SK-N-MC (cell line): ENCODE data around the gene CRKL.
"Not testable (repeated sequence)": the region's sequence is repeated elsewhere in the genome, so short reads cannot be mapped to it uniquely, and the experiment has no call there.

ENCODE experiments used
- EZH2 ChIP-seq: fragments of 200-600 bp; sonication (generic); IDR thresholded peaks from one replicate; pipeline ENCODE4 v1.6.1; 2017; ENCODE audit warnings: antibody characterized with exemption
- POLR2AphosphoS5 ChIP-seq: IDR thresholded peaks from 2 replicates; pipeline ENCODE4 v1.6.1; 2012; ENCODE audit warnings: mild to moderate bottlenecking, low read depth, low read length, borderline replicate concordance

DNA sequence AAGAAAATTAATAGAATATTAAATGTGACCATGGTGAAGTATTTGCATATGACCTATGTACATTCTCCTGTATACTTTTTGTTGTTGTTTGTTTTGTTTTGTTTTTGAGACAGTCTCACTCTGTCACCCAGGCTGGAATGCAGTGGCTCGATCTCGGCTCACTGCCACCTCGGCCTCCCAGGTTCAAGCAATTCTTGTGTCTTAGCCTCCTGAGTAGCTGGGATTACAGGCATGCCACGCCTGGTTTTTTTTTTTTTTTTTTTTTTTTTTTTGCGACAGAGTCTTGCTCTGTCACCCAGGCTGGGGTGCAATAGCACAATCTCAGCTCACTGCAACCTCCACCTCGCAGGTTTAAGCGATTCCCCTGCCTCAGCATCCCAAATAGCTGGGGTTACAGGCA is 19.5 kb upstream of the CRKL start:
- not testable (repeated sequence) for TF ChIP-seq EZH2, POLR2AphosphoS5
